Activated CD8-positive, alpha-beta memory T cell treated with anti-CD3 and anti-CD28 coated beads for 24 hours (primary cell): ENCODE data around the gene PAK2.
"Not testable (repeated sequence)": the region's sequence is repeated elsewhere in the genome, so short reads cannot be mapped to it uniquely, and the experiment has no call there.

ENCODE experiments used
- DNase-seq: peaks from one replicate; pipeline ENCODE4 v3.0.0-alpha.2; 2020

Gene PAK2

DNA sequence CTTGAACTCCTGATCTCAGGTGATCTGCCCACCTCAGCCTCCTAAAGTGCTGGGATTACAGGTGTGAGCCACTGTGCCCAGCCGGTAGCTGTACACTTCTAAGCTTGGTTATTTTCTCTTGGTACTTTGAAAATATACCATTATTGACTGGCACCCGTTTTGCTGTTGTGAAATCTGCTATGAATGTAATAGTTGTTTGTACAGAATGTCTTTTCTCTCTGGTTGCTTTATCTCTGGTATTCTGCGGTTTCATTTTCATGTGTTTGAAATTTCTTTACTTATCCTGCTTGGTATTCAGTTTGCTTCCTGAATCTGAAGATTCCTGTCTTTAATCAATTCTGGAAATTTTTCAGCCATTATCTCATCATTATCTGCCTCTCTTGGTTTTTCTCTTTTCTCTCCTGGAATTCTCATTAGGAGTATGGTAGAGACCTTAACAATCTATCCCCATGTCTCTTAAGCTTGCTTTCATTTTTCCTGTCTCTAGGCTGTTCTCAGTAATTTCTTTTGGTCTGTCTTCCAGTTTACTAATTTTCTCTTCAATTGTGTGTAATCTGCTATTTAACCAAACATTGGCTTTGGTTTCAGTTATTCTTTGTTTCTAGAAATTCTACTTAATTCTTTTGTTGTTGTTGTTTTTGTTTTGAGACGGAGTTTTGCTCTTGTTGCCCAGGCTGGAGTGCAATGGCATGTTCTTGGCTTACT lies 2.8 kb upstream of the PAK2 start:
- DNase-seq = no peak

- DNase-seq = no peak
Observed at GRCh38 chr3:196737655-196738054, 2.0 kb upstream of the PAK2 start.

DNA sequence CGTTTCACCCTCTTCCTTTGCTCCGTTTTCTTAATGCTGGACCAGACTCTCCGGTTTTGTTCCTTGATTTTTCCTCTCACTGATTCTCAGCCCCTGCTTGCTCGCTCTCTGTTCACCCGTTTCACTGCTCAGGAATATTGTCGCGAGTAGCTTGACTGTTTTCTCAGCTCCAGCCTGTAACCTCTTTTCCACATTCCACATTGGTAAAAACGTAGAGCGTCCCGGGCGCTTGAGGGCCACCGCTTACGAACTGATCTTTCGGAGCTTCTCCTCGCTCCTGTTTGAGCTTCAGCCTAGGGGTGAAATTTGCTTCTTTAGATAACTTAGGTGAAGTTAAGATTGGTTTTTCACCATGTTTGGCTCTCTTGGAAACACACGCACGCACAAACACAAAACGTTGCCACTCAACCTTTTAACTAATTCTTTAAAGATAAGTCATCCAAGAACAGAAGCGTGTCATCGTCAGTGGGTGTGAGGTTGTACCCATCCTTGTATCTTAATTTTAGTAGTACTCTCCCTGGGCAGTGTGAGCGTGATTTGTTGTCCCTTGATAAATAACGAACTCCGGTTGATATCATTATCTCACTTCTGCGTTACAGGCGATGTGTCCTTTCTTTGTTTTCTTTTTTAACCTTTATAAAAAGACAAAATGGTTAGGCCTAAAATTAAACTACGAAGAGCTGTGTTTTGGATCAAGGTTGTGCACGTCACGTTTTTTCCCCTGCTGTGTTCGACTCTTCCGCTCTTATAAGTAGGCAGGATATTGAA lies 1.0 kb downstream of the PAK2 start:
- DNase-seq = no peak

DNA sequence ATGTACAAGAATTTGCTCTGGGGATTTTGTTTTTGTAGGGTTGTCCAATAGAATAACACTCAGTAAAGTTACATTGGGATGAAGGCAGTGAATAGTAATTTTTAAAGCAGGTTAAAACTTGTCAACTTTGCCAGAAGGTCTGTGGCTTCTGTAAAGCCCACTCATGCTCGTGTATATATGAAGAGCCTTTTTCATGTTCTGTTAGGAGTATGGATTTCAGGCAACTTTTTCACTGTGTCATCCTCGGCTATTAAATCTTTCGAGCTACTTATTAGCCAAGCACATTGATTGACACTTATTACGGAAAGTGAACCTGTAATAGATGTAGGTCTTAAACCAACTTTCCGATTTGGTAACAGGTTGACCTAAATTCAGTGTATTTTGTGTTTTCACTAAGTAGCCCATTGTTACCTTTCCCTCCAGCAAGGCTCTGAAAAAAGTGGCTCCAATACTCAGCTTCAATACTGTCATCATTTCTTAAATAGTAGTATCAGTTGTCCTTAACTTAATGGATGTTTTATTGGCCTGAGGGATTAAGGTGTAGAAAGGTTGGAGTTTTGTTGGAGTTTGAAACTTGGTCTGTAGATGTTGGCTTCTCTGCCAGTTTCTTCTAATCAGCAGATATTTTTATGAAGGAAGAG lies 1.7 kb downstream of the PAK2 start:
- no peak for DNase-seq

DNA sequence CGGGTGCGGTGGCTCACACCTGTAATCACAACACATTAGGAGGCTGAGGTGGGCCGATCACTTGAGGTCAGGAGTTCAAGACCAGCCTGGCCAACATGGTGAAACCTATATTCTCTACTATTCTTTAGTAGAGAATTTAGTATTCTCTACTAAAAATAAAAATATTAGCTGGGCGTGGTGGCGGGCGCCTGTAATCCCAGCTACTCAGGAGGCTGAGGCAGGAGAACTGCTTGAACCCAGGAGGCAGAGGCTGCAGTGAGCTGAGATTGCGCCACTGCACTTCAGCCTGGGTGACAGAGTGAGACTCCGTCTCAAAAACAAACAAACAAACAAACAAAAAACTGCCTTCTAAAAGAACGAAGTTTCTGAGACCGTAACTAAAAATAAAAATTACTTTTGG lies 3.9 kb downstream of the PAK2 start:
- DNase-seq = not testable (repeated sequence)

- no peak for DNase-seq
Observed at GRCh38 chr3:196749125-196749524, 9.5 kb downstream of the PAK2 start.

DNA sequence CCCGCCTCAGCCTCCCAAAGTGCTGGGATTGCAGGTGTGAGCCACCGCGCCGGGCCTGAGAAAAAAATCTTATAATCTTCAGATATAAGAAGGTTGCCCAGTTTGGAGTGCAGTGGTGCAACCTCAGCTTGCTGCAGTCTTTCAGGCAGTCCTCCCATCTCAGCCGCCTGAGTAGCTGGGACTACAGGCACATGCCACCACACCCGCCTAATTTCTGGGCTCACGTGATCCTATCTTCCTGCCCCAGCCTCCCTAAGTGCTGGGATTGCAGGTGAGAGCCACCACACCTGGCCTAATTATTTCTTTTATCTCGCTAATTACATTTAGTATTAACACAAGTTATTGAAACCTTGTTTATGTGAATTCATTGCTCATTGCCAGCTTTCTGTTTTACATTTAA lies 13.5 kb downstream of the PAK2 start:
- no peak for DNase-seq

GRCh38 chr3:196754091-196754981 lies 14.7 kb downstream of the PAK2 start:
- no peak for DNase-seq

DNA sequence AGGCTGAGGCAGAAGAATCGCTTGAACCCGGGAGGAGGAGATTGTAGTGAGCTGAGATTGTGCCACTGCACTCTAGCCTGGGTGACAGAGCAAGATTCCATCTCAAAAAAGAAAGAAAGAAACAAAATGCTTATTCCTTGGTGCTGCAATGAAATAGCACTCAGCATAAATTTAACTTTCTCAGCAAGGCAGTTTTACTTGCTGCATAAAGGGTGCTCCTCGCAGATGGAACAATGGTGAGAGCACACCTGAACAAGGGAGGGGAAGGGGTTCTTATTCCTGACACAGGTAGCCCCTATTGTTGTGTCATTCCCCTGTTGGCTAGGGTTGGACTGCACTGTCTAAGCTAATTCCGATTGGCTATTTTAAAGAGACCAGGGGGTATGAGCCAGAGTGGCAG lies 17.1 kb downstream of the PAK2 start:
- no peak for DNase-seq

DNA sequence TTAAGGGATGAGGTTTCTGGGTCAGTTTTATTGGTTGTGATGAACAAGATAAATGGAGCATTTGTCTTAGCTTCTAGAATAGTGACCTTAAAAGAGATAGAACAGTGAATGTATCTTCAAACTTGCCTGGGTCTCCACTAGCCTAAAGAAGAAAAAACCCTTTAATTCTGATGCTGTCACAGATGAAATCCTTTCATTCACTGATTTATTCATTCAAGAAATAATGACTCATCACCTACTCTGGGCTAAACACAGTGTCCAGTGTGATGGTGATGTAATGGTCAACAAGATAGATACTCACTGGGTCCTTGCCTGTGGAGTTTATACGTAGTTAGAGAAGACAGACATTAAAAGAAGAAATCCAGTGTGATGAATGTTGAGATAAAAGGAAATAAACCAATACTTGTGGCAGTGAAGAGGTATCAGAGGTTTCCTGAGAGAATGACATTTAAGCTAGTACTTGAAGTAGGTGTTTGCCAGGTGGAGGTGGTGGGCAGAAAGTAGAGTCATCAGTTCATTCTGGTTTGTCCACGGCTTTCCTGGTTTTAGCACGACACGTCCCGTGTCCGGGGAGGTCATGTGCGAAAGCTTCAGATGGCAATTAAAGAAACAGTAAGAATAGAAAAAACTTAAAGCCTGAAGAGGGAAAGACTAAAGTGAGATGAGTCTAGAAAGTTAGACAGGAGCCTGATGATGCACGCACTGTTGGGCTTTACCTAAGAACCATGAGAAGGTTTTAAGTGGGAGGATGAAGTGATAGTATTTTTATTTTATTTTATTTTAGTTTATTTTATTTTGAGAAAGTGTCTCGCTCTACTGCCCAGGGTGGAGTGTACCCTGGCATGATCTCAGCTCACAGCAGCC lies 18.5 kb downstream of the PAK2 start:
- DNase-seq = no peak

GRCh38 chr3:196763179-196763578 lies 23.5 kb downstream of the PAK2 start:
- no peak for DNase-seq

DNA sequence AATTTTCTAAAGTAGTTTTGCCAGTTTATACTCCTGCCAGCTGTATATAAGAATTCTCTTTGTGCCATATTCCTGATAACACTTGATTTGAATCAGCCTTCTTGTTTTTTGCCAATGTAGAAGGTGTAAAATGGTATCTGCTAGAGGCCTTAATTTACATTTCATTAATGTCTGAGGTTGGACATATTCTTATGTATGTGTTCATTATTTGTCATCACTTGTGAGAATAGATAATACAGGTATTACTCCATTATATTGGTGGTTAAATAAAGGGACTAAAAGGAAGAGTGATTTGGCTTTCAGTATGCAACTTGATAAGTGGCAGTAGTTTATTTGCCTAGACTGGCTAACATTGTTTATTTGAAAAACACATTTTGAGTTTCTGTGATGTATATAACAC lies 25.8 kb downstream of the PAK2 start:
- no peak for DNase-seq

GRCh38 chr3:196771067-196771466 lies 31.4 kb downstream of the PAK2 start:
- DNase-seq = no peak

DNA sequence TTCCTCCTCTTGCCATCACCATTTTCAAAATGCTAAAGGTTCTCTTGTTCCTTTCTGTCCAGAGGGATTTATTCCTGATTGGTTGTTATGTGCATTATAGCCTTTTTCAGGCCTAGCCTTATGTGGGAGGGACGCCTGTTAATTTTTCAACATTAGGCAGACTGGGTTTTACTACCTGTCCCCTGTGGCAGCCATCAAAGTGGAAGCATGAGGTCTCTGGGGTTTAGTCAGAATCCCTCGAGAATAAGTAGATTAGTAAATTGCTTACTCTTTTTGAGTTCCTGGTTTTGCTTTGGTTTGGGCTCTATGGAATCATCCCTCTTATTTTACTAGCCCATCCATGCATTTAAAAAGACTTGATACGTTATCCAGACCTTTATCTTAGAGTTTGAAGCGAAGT lies 32.4 kb downstream of the PAK2 start:
- no peak for DNase-seq

- DNase-seq = no peak
Observed at GRCh38 chr3:196772897-196773296, 33.2 kb downstream of the PAK2 start.

DNA sequence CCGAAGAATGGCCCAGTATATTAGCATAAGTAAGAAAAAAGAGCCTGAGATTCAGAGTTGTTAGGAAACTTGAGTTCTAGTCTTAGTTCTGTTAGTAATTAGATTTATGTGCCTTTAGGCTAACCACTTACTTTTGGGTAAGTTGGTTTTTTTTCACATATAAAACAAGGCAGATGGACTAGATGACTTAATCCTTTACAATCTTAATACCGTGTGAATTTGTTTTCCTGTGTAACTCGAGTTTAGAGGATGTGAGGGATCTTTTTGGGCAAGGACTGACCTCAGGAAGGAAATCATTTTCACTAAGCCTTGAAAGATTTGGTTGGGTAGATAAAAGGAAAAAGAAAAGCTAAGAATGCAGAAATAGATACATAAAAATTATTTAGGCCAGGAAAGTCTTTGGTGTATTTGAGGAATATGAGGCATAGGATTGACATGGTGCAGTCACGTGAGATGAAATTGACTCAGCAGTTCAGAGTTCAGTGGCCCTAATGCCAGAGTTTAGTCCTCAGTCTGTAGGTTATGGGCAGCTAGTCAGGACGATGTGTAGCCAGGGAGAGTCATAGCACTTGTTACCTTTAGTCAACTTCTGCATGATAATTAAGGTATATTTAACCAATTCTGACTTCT lies 34.6 kb downstream of the PAK2 start:
- DNase-seq = no peak

GRCh38 chr3:196774848-196775422 lies 35.3 kb downstream of the PAK2 start:
- no peak for DNase-seq

DNA sequence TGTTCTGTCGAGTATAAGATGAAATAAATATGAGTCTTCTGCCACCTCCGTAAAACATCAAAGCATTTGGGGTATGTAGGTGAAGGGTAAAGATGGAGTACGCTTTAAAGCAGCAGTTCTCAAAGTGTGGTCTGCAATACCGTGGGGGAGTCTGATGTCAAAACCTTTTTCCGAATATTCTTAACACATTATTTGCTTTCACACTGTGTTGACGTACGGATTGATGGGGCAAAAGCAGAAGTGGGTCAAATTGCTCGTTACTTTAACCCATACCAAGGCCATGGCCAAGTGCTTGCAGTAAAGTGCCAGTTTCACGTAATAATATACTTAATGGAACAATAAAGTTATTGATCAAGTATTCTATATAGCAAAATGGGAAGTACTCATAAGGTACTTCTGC lies 36.3 kb downstream of the PAK2 start:
- DNase-seq = no peak

- DNase-seq = no peak
Observed at GRCh38 chr3:196777836-196778235, 38.2 kb downstream of the PAK2 start.

GRCh38 chr3:196778755-196779154 lies 39.1 kb downstream of the PAK2 start:
- DNase-seq = no peak

GRCh38 chr3:196782511-196782910 lies 42.9 kb downstream of the PAK2 start:
- no peak for DNase-seq
